BLaER1 treated with 17β-estradiol and CSF1 and Interleukin-3, amounts not matched to agents 10 nM and 100 nM (cell line): ENCODE data around the gene AP3B1.
"Not testable (repeated sequence)": the region's sequence is repeated elsewhere in the genome, so short reads cannot be mapped to it uniquely, and the experiment has no call there.

Experiments used
- H3K27ac ChIP-seq, 11 experiments: shearing (Covaris generic); formaldehyde crosslinking; 2 replicates each; pipeline ENCODE4 v1.8.1; 2022
- H3K27me3 ChIP-seq, 11 experiments: shearing (Covaris generic); formaldehyde crosslinking; 2 replicates each; pipeline ENCODE4 v1.8.1; 2022
- H3K36me3 ChIP-seq, 11 experiments: shearing (Covaris generic); formaldehyde crosslinking; 2 replicates each; pipeline ENCODE4 v1.8.1; 2022
- H3K4me1 ChIP-seq, 10 experiments: shearing (Covaris generic); formaldehyde crosslinking; 2 replicates each; pipeline ENCODE4 v1.8.1; 2022
- H3K4me2 ChIP-seq, 11 experiments: shearing (Covaris generic); formaldehyde crosslinking; 2 replicates each; pipeline ENCODE4 v1.8.1; 2022
- H3K4me3 ChIP-seq, 10 experiments: shearing (Covaris generic); formaldehyde crosslinking; 2 replicates each; pipeline ENCODE4 v1.8.1; 2022
- H3K9ac ChIP-seq, 11 experiments: shearing (Covaris generic); formaldehyde crosslinking; 2 replicates each; pipeline ENCODE4 v1.8.1; 2022
- H3K9me3 ChIP-seq, 11 experiments: shearing (Covaris generic); formaldehyde crosslinking; replicated peaks in 1 of 11; 2 replicates each; pipeline ENCODE4 v1.8.1; 2022
- H4K20me1 ChIP-seq, 11 experiments: shearing (Covaris generic); formaldehyde crosslinking; 2 replicates each; pipeline ENCODE4 v1.8.1; 2022
- Cebpa-rat ChIP-seq, 11 experiments: shearing (Covaris generic); IDR thresholded peaks; 2 replicates each; pipeline ENCODE4 v1.8.1; 2022

Gene AP3B1

GRCh38 chr5:78075301-78075700, 219.2 kb downstream of the AP3B1 start:
- TF ChIP-seq Cebpa-rat (IDR thresholded peaks at IDR 0.05), result no peak
- Histone ChIP-seq H4K20me1 (no peaks in the 10 kb centered on the region), H3K27ac (no peak overlapping the region), H3K4me1 (no peaks in the 10 kb centered on the region), H3K9ac (no peak overlapping the region), H3K4me3 (no peak overlapping the region), H3K9me3 (peaks cover 8 to 17% (median 12%) of the 10 kb centered on the region in 11 experiments; a peak in 19 of 22 replicates), H3K27me3 (no peaks in the 10 kb centered on the region), H3K36me3 (peaks cover 0 to 42% (median 8%) of the 10 kb centered on the region in 11 experiments; a peak in 10 of 22 replicates), H3K4me2 (no peak overlapping the region)

- H3K4me3 ChIP-seq, H3K4me1 ChIP-seq, H3K27ac ChIP-seq, H3K27me3 ChIP-seq, H3K4me2 ChIP-seq, H4K20me1 ChIP-seq, H3K9ac ChIP-seq: not testable (repeated sequence)
- peaks cover 4 to 58% (median 24%) of the 10 kb centered on the region in 11 experiments; a peak in 20 of 22 replicates for H3K36me3 ChIP-seq
- peaks cover 33 to 53% (median 38%) of the 10 kb centered on the region in 11 experiments for H3K9me3 ChIP-seq
Observed at GRCh38 chr5:78070691-78071090, 223.8 kb downstream of the AP3B1 start.

- H3K4me3 ChIP-seq, result not testable (repeated sequence)
- Histone ChIP-seq H3K9me3 (peaks cover 33 to 53% (median 38%) of the 10 kb centered on the region in 11 experiments), H3K36me3 (peaks cover 7 to 69% (median 30%) of the 10 kb centered on the region in 11 experiments; a peak in 20 of 22 replicates)
Observed at GRCh38 chr5:78067581-78067980, 226.9 kb downstream of the AP3B1 start.

GRCh38 chr5:78066722-78067121, 227.8 kb downstream of the AP3B1 start:
- Histone ChIP-seq H3K36me3 (peaks cover 7 to 67% (median 31%) of the 10 kb centered on the region in 11 experiments; a peak in 20 of 22 replicates), H3K9me3 (peaks cover 33 to 52% (median 38%) of the 10 kb centered on the region in 11 experiments)
- not testable (repeated sequence) for H3K4me1 ChIP-seq, H3K4me3 ChIP-seq, H3K27me3 ChIP-seq, H3K4me2 ChIP-seq, H3K9ac ChIP-seq, H3K27ac ChIP-seq, H4K20me1 ChIP-seq

More at GRCh38 chr5:78067581-78067980, 226.9 kb downstream of the AP3B1 start:
- H3K27me3 ChIP-seq, H3K9ac ChIP-seq, H3K4me1 ChIP-seq, H3K27ac ChIP-seq, H4K20me1 ChIP-seq, H3K4me2 ChIP-seq: not testable (repeated sequence)

- H3K9ac ChIP-seq, result no peak overlapping the region
- H3K27me3 ChIP-seq, result no peaks in the 10 kb centered on the region
- TF ChIP-seq Cebpa-rat (IDR thresholded peaks at IDR 0.05), result no peak
- no peak overlapping the region for H3K4me3 ChIP-seq
- H3K9me3 ChIP-seq, result peaks cover 23 to 42% (median 29%) of the 10 kb centered on the region in 11 experiments
- H3K27ac ChIP-seq, result no peak overlapping the region
- H4K20me1 ChIP-seq, result 0 out of 22 replicates have a peak, but pooled peaks cover 0 to 3% (median 0%) of the 10 kb centered on the region in 11 experiments
- H3K4me2 ChIP-seq, result 0 out of 22 replicates have a peak overlapping the region, but pooled peaks of 1 of the 11 experiments have one; percentile 9
- H3K36me3 ChIP-seq, result peaks cover under 1 to 58% (median 25%) of the 10 kb centered on the region in 11 experiments; a peak in 17 of 22 replicates
- peaks cover 0 to 7% (median 0%) of the 10 kb centered on the region in 10 experiments; a peak in 3 of 20 replicates for H3K4me1 ChIP-seq
Observed at GRCh38 chr5:78065663-78066062, 228.8 kb downstream of the AP3B1 start.

GRCh38 chr5:78064941-78065472, 229.5 kb downstream of the AP3B1 start:
- no peak for TF ChIP-seq Cebpa-rat (IDR thresholded peaks at IDR 0.05)
- peaks cover 0 to 7% (median 0%) of the 10 kb centered on the region in 10 experiments; a peak in 3 of 20 replicates for H3K4me1 ChIP-seq
- no peak overlapping the region for H3K4me3 ChIP-seq
- H3K4me2 ChIP-seq, result 0 out of 22 replicates have a peak overlapping the region, but pooled peaks of 1 of the 11 experiments have one; percentile 9
- 0 out of 22 replicates have a peak, but pooled peaks cover 0 to 3% (median 0%) of the 10 kb centered on the region in 11 experiments for H4K20me1 ChIP-seq
- H3K9me3 ChIP-seq, result peaks cover 22 to 35% (median 26%) of the 10 kb centered on the region in 11 experiments
- no peak overlapping the region for H3K9ac ChIP-seq
- H3K36me3 ChIP-seq, result peaks cover 0 to 55% (median 25%) of the 10 kb centered on the region in 11 experiments; a peak in 16 of 22 replicates
- no peaks in the 10 kb centered on the region for H3K27me3 ChIP-seq
- no peak overlapping the region for H3K27ac ChIP-seq

GRCh38 chr5:78063495-78063894, 231.0 kb downstream of the AP3B1 start:
- H3K4me2 ChIP-seq, result no peak overlapping the region
- H4K20me1 ChIP-seq, result 0 out of 22 replicates have a peak, but pooled peaks cover 0 to 3% (median 0%) of the 10 kb centered on the region in 11 experiments
- no peak for TF ChIP-seq Cebpa-rat (IDR thresholded peaks at IDR 0.05)
- peaks cover 0 to 7% (median 0%) of the 10 kb centered on the region in 10 experiments; a peak in 3 of 20 replicates for H3K4me1 ChIP-seq
- H3K4me3 ChIP-seq, result no peak overlapping the region
- H3K9me3 ChIP-seq, result peaks cover 13 to 22% (median 20%) of the 10 kb centered on the region in 11 experiments
- peaks cover 0 to 57% (median 25%) of the 10 kb centered on the region in 11 experiments; a peak in 16 of 22 replicates for H3K36me3 ChIP-seq
- H3K27me3 ChIP-seq, result no peaks in the 10 kb centered on the region
- H3K27ac ChIP-seq, result no peak overlapping the region
- no peak overlapping the region for H3K9ac ChIP-seq

GRCh38 chr5:78062645-78063044, 231.9 kb downstream of the AP3B1 start:
- Histone ChIP-seq H3K4me2 (no peak overlapping the region), H3K9ac (no peak overlapping the region), H4K20me1 (0 out of 22 replicates have a peak, but pooled peaks cover 0 to 3% (median 0%) of the 10 kb centered on the region in 11 experiments), H3K27ac (no peak overlapping the region), H3K4me1 (peaks cover 0 to 7% (median 0%) of the 10 kb centered on the region in 10 experiments; a peak in 3 of 20 replicates), H3K36me3 (peaks cover 0 to 52% (median 19%) of the 10 kb centered on the region in 11 experiments; a peak in 15 of 22 replicates), H3K9me3 (peaks cover 5 to 14% (median 11%) of the 10 kb centered on the region in 11 experiments), H3K27me3 (no peaks in the 10 kb centered on the region), H3K4me3 (no peak overlapping the region)
- TF ChIP-seq Cebpa-rat (IDR thresholded peaks at IDR 0.05), result no peak

- Histone ChIP-seq H3K27me3 (no peaks in the 10 kb centered on the region), H3K4me2 (no peak overlapping the region), H3K36me3 (peaks cover 0 to 36% (median 2%) of the 10 kb centered on the region in 11 experiments; a peak in 7 of 22 replicates), H4K20me1 (0 out of 22 replicates have a peak, but pooled peaks cover 0 to 3% (median 0%) of the 10 kb centered on the region in 11 experiments), H3K4me3 (no peak overlapping the region), H3K27ac (no peak overlapping the region), H3K9me3 (no peaks in the 10 kb centered on the region), H3K9ac (no peak overlapping the region), H3K4me1 (peaks cover 0 to 5% (median 0%) of the 10 kb centered on the region in 10 experiments; a peak in 3 of 20 replicates)
- TF ChIP-seq Cebpa-rat (IDR thresholded peaks at IDR 0.05), result no peak
Observed at GRCh38 chr5:78060421-78060820, 234.1 kb downstream of the AP3B1 start.
